A673 (cell line): ENCODE measurements around the gene KIAA0825.

Source experiments
- EZH2 ChIP-seq: fragments of 200-600 bp; sonication (generic); IDR thresholded peaks from 2 replicates; pipeline ENCODE4 v1.6.1; 2017; ENCODE audit warnings: borderline replicate concordance, low read depth, mild to moderate bottlenecking, mixed read lengths, antibody characterized with exemption, low read length; ENCODE audit not compliant: poor library complexity, severe bottlenecking
- TF ChIP-seq, protein P1 (sequence below): fragments of 300-800, 200-600 bp; sonication (generic); conservative IDR thresholded peaks from 2 replicates; pipeline ENCODE4 v1.5.1; 2017; ENCODE audit warnings: low read depth, mild to moderate bottlenecking, antibody characterized with exemption, low read length, moderate library complexity, mixed read lengths

DNA sequence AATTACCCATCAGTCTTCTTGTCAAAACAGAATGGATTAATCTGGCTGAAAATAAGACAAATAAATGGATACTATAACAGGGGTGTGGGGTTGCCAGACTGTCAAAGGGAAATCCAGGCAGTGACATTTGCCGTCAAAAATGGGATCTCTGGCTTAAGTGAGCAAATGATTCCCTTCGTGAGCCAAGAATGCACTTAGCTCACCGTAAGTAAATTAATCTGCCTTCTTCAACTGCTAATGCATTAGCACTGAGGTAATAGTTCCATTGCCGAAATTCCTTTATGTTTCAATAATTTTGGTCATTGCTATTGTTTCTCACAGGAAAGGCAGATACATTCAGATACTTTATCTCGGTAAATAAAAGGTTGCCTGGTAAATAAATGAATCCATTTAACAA is 377.8 kb downstream of the KIAA0825 start:
- TF ChIP-seq, protein P1, sequence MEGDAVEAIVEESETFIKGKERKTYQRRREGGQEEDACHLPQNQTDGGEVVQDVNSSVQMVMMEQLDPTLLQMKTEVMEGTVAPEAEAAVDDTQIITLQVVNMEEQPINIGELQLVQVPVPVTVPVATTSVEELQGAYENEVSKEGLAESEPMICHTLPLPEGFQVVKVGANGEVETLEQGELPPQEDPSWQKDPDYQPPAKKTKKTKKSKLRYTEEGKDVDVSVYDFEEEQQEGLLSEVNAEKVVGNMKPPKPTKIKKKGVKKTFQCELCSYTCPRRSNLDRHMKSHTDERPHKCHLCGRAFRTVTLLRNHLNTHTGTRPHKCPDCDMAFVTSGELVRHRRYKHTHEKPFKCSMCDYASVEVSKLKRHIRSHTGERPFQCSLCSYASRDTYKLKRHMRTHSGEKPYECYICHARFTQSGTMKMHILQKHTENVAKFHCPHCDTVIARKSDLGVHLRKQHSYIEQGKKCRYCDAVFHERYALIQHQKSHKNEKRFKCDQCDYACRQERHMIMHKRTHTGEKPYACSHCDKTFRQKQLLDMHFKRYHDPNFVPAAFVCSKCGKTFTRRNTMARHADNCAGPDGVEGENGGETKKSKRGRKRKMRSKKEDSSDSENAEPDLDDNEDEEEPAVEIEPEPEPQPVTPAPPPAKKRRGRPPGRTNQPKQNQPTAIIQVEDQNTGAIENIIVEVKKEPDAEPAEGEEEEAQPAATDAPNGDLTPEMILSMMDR, result no peak
- TF ChIP-seq EZH2, result no peak
